ENCODE measurements around the gene PGPEP1.
A peak's percentile ranks its signal among the peaks of the same experiment; 100 is the strongest.

The PGPEP1 gene, protein sequence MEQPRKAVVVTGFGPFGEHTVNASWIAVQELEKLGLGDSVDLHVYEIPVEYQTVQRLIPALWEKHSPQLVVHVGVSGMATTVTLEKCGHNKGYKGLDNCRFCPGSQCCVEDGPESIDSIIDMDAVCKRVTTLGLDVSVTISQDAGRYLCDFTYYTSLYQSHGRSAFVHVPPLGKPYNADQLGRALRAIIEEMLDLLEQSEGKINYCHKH

DNA sequence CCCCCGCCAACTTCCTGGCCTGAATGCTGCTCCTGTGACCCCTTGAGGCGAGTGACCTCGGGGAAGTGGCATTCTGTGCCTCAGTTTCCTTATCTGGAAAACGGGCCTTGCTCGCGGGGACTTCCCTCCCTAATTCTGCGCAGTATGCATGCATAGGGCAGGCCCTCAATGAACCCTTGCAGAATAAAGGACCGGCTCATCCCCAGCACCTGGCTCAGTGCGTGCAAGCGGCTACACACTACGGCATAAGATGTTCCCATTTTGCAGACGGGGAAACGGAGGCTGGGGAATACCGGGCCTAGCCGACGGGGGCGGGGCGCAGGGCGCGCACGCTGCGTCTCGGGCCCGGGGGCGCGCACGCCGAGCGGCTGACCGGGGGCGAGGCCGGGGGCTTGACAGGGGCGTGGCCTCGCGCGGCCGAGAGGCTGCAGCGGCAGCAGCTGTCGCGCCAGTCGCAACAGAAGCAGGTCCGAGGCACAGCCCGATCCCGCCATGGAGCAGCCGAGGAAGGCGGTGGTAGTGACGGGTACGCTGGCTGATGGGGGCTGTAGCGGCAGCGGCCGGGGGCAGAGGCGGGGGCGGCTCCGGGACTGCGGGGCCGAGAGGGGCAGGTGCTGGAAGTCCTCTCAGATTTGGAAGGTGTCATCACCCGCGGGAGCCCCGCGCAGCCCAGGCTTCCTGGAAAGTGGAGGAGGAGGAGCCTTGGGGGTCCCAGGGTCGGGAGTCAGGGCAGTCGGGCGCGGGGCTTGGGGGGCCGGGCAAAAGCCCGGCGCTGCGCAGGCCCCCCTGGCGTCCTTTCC, at the start of gene PGPEP1:
PGPEP1 (plus strand) TSS at position 409 of the 800 bp plus-strand sequence; CDS start at position 493, 84 bp downstream.
- DNase-seq: peak; percentile 85

DNA sequence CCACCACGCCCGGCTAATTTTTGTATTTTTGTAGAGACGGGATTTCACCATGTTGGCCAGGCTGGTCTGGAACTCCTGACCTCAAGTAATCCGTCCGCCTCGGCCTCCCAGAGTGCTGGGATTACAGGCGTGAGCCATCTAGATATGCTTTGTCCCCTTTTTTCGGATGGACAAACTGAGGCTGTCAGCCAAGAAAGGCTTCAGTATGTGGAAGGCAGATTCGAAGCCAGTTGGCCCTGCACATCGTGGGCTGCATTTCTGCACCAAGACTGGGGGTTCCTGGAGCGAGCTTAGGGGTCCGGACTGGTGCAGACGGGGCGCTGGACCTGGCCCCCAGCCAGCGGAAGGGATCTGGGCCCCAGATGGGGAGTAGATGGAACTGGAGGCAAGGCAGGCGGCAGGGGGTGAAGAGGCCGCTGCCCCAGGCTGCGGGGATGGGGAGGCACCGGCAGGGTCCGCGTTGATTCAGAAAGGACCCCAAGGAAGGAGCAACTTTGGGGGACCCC, 49.3 kb upstream of the PGPEP1 start:
- no peak for DNase-seq

DNA sequence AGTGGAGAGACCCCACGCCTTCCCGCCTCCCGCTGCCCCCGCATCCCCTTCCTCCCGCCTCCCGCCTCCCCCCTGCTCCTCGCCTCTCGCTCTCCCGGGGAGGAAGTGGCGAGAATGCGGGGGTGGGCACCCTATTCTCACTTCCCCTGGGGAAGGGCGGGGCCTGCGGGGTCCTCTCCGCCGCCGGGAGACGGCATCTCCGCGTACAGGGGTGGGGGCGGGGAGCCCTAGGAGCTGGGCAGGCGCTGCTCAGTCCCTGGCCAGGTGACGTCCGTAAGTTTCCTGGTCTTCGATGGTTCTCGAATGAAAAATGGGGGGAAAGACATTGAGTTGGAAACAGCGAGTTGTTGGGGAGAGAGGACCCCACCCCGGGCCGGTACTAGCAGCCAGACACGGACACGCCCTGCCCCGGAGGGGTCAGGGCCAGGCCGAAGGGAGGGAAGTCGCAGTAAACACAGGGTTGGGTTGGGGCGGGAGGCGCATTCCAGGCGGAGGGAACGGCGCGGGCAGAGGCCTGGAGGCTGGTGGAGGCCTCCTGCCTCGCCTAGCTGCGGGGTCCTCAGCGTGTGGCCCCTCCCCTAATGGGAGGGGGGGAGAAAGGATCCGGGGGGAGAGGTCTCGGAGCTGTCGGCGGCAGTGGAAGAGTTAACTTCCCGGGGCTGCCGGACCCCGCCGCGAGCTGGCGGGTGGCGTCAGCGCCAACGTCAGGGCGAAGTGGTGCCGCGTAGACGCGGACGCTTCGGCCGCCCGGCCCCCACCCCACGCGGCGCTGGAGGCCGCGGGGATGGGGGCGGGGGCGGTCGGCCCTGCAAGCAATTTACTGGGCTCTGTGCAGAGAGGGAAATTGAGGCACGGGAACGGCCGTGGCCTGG, 48.6 kb upstream of the PGPEP1 start:
- DNase-seq: peak; percentile 87

DNA sequence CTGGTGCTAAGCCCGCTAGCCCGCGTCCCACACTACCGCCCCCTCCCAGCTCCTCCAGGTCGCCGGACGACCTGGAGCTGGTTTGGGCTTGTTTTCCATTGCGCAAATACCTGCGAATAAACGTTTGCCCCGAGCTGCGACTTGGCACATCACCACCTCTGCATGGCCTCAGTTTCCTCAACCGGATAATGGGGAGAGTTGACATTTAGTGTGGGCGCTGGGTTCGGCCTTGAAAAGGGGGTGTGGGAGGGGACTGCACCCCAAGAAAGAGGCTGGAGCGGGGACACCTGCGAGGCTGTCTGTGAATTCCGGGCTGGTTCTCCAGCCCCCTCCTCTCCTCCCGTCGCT, 48.0 kb upstream of the PGPEP1 start:
- DNase-seq: no peak

DNA sequence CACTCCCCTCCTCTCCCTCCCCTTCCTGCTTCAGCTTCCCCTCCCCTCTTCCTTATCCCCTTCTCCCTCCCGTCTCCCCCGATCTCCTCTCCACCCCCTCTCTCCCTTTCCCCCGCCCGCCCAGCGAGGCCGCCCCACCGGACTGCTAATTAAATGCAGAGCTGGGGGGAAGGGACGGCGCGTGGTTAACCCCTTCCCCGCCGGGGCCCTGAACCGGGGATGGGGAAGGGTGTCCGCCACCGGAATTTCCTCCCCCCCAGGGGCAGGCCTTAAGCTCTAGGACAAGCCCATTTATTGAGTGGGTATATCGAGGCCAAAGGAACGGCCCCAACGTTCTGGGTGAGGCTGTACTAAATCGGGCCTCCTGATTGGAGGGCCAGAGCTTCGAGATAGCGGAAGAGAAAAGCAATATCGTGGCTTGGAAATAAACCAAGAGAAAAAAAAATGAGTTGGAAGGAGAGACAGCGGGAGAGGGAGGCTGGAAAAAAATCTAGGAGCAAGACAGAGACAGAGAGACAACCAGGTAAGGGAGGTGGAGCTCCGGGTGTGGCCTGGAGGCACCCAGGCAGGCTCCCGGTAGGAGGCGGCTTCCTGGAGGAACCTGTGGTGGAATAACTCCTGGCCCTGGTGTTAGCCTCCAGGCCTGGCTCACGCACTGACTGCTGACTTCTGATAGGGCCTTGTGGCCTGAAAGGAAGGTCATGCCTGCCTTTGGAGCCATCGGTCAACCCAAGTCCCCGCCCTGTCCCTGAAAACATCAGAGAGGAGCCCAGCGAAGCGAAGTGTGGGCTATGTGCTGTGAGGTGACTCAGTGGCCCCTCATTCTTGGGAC, 47.4 kb upstream of the PGPEP1 start:
- DNase-seq: peak; percentile 93

DNA sequence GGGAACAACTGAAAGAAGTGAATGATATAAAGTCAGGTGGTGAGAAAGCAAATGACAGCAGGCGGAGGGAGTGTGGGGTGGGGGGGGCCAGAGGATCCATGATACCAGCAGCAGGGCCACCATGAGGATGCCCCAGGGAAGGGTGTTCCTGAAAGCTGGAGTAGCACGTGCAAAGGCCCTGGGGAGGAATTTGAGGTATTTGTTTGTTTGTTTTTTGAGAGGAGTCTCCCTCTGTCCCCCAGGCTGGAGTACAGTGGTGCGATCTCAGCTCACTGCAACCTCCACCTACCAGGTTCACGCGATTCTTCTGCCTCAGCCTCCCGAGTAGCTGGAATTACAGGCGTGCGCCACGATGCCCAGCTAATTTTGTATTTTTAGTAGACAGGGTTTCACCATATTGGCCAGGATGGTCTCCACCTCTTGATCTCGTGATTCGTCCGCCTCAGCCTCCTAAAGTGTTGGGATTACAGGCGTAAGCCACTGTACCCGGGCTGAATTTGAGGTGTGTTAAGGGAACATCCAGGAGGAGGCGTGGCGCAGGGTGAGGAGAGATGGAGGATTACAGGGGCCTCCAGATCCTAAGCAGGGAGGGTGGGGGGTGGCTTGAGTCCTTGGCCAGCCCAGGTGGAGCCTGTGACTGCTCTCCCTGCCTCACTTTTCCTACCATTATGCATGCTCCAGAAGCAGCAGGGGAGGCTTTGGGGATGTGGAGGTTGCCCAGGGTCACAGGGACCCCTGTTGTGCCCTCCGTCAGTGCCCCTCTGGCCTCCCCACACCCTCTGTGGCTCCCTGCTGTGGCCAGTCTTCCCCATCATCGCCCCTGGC, 46.5 kb upstream of the PGPEP1 start:
- DNase-seq: peak; percentile 39

DNA sequence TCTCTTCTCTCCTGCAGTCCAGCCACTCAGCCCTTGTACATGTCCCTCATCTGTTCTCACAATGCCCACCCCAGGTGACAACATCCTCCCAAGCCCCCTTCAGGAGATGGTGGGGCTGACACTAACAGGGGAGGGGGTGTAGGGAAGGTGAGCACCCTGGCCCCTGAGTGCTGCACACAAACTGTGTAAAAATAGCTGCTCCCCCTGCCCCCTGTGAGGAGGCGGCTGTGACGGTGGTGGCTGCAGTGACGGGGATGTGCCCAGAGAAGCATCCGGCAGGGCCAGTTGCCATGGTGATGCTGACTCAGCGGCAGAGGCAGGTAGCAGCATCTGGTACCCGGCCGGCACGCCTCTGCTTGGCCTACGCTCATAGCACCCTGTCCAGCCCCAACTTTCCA, 45.9 kb upstream of the PGPEP1 start:
- DNase-seq: peak; percentile 81

DNA sequence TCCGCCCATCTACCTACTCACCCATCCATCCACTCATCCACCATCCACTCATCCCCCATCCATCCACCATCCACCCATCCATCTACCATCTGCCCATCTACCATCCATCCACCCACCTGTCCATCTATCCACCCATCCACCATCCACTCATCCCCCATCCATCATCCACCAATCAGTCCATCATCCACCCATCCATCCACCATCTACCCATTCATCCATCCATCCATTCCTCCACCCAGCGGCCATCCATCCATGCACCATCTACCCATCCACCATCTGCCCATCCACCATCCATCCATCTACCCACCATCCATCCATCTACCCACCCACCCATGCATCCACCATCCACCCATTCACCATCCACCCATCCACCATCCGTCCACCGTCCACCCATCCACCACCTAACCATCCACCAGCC, 45.4 kb upstream of the PGPEP1 start:
- no peak for DNase-seq

DNA sequence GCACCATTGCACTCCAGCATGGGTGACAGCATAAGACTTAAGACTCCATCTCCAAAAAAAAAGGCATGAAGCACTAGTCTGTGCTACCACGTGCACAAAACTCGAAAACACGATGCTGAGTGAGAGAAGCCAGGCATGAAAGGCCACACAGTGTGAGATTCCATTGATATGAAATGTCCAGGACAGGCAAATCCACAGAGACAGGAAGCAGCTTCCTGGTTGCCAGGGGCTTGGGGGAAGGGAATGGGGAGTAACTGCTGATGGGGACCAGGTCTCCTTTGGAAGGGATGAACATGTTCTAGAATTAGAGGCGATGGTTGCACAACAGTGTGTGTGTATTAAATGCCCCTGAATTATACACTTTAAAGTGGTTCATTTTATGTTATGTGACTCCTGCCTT, 43.1 kb upstream of the PGPEP1 start:
- no peak for DNase-seq

DNA sequence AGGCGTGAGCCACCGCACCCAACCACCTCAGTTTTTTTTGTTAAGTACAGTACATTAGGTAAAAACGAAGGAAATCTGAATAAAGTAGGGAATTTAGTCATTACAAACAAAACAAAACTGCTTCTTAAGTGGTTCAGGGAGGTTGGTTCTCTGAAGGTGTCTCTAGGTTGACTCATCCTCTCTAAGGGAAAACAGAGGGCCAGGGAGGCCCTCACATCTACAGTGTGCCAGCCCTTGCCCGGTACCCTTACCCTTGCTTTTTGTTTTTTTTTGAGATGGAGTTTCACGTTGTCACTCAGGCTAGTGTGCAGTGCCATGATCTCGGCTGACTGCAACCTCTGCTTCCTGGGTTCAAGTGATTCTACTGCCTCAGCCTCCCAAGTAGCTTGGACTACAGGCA, 41.8 kb upstream of the PGPEP1 start:
- DNase-seq: no peak

DNA sequence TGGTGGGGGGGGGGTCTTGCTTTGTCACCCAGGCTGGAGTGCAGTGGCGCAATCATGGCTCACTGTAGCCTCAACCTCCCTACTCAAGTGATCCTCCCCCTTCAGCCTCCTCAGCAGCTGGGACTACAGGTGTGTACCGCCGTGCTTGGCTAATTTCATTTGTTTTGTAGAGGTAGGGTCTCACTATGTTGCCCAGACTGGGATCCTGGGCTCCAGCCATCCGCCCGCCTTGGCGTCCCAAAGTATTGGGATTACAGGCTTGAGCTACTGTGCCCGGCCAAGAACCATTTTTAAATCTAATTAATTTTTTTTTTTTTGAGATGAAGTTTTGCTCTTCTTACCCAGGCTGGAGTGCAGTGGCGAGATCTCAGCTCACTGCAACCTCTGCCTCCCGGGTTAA, 40.7 kb upstream of the PGPEP1 start:
- DNase-seq: no peak

DNA sequence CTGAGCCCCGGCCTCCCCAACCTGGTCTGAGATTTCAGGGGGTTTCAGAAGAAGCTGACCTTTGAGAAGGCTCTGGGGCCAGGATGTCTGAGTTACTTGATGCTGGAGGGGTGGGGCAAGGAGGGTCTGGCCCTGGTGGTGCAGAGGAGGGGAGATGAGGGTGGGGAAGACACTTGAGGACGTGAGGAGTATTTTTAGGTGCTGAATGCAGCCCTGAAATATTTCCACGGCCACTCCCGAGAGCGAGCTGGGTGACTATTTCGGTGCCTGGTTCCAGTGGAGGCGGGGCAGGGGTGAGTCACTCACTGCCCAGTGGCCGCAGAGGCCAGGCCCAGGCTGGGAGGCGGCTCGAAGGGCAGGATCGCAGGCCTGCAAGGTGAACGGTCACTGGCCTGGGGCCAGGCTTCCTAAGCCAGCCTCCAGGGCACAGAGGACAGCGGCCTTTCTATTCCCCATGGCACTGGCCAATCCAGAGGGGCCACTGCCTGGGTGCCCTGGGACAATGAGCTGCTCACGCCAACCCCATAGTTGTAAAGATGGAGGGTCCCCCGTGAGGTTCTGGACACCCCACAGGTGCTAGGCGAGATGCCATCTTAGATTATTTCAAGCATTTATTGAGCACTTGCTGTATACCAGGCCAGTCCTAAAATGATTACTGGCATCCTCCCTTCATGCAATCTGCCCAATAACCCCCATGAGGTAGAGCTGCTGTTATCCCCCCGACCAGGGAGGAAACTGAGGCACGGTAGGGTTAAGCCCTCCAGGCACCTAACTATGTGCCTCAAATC, 39.3 kb upstream of the PGPEP1 start:
- DNase-seq: no peak

DNA sequence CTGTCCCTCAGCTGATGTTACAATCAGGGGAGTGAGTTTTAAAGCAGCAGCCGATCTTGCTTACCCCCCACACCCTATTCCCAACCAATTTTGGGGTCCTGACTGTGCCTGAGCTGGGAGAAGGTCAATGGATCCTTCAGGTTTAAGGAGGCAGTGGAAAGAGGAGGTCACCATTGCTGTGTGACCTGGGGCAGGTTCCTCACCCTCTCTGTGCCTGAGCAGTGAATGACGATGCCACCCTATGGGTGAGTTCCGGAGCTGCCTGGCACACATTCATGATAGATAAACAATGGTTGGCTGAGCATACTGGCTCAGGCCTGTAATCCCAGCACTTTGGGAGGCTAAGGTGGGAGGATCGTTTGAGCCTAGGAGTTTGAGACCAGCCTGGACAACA, 38.7 kb upstream of the PGPEP1 start:
- no peak for DNase-seq

DNA sequence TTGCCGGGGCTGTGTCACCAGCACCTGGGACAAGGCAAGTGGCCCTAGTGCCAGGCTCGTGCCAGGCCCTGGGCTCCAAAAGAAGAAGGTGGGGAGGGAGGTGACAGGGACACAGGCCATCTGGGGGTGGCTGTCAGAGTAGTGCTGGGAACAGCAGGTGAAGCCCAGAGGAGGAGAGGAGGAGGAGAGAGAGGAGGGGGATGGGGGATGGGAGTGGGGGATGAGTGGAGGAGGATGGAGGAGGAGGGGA, 36.3 kb upstream of the PGPEP1 start:
- DNase-seq: no peak

DNA sequence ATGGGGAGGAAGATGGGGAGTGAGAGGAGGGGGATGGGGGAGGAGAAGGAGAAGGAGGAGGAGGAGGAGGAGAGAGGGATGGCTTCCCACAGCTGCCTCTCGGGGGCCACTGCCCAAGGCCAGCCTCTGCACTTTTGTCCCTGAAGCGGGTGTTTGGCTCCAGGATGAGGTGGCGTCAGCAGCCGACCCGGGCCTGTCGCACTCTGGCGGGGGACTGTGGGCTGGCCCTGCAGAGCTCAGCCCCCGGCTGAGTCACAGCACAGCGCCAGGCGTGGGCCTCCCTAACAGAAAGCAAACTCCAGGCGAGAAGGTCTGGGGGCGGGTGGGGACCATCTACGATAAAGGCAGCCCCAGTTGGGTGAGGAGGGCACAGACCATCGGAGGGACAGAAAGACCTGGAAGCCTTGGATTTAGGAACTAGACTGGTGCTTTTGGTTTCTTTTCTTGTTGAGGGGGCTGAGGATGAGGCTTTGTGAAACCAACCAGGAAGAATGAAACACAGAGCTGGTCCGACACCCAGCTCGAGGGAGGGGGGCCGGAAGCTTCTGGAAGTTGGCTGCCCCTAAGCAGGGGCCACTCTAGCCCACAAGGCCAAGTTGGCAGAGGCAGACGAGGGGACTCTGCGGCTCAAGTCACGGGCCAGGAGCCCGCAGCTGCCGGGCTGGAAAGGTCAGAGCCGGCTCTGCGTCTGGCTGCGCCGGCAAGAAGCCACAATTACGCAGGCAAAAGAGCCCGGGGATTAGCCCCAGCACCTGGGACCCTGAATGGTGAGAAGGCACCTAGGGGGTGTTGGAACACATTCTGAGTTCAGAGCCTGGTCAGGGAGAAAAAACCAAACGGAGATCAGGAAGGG, 35.7 kb upstream of the PGPEP1 start:
- peak; percentile 42 for DNase-seq

DNA sequence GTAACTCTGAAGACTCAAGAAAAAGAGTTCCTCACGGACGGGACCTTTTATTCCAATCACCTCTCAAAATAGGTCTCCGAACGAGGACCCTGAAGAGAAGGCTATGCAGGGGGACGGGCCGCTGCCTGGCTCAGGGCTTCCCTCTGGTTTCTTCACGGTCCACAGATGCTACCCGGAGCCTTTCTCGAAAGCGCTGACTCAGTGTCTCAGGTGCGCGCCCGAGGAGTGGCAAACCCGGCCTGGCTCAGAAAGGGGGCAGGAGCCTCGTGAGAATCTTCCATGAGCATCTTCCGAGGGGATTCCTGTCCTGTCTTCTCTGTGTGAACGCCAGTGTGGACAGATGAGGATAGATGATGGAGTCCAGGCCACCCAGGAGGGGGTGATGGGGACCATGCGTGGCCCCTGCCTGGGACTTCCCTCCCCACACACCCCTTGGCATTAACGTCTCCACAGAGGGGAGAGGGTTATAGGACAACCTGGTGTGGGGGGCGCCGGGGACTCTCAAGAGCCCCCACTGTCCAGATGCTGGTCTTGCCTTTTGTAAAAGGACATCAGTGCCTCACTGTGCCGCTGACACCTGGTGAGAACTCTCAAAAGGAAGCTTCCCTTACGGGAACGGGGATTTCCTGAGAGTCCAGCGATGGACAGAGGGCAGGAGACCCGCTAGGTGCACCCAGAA, 34.0 kb upstream of the PGPEP1 start:
- no peak for DNase-seq

DNA sequence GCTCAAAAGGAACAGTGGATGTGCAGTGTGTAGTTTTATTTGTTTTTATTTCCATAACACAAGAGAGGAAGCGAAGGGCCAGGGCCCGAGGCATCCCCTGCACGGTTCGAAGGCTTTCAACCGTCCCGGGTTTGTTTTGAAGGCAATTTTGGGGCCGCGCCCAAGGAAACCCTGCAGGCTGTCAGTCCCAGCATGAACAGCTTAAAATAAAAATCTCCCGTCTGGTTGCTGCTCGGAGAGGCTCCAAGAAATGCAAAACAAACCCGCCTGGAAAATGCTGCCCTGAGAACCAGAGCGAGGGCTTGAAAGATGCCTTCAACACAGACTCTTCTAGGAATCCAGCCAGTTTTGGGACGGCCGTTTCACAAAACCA, 33.5 kb upstream of the PGPEP1 start:
- DNase-seq: no peak

DNA sequence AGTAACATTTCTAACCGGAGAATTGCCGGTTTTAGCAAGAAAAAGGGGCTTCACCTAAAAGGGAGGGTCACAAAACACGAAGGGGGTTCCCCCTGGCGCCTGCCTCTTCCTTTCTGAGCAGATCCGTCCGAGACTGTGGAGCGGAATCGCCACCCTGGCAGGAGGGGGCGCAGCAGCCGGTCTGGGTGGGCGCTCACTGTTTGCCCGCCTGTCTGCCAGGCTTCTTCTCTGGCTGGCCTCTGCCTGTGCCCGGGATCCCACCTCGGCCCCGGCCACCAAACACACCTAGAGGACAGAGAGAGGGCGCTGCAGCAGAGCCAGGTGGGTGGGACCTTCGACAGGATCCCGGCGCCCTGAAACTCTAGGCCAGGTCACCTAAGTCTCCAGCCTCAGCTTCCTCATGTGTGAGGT, 33.1 kb upstream of the PGPEP1 start:
- DNase-seq: no peak

All from NCI-H69 (cell line).